Parathyroid adenoma (tissue), 2 donors: ENCODE results near the gene ARFGAP1.

ENCODE experiments used
- H2AFZ ChIP-seq: fragments of 300-600 bp; sonication (generic); one replicate; pipeline ENCODE4 v1.7.0; 2017; ENCODE audit warnings: antibody characterized with exemption, mild to moderate bottlenecking
- H3K27ac ChIP-seq: fragments of 300-600 bp; sonication (generic); one replicate; pipeline ENCODE4 v1.7.0; 2017
- H3K27me3 ChIP-seq: fragments of 300-600 bp; sonication (generic); one replicate; pipeline ENCODE4 v1.7.0; 2017; ENCODE audit warnings: low read length; ENCODE audit not compliant: control insufficient read depth, insufficient read depth
- H3K36me3 ChIP-seq: fragments of 300-600 bp; sonication (generic); one replicate; pipeline ENCODE4 v1.7.0; 2017; ENCODE audit warnings: low read length; ENCODE audit not compliant: control insufficient read depth, insufficient read depth
- H3K4me1 ChIP-seq: fragments of 300-600 bp; sonication (generic); one replicate; pipeline ENCODE4 v1.7.0; 2017; ENCODE audit warnings: control low read depth
- H3K4me2 ChIP-seq: fragments of 300-600 bp; sonication (generic); one replicate; pipeline ENCODE4 v1.7.0; 2017; ENCODE audit warnings: low read length
- H3K4me3 ChIP-seq: fragments of 300-600 bp; sonication (generic); one replicate; pipeline ENCODE4 v1.7.0; 2017; ENCODE audit warnings: low read depth, low read length
- H3K79me2 ChIP-seq: fragments of 300-600 bp; sonication (generic); one replicate; pipeline ENCODE4 v1.7.0; 2017; ENCODE audit warnings: control low read depth
- H3K9ac ChIP-seq: fragments of 300-600 bp; sonication (generic); one replicate; pipeline ENCODE4 v1.7.0; 2017; ENCODE audit warnings: mild to moderate bottlenecking
- H3K9me3 ChIP-seq: fragments of 300-600 bp; sonication (generic); one replicate; pipeline ENCODE4 v1.7.0; 2017; ENCODE audit warnings: low read length; ENCODE audit not compliant: control insufficient read depth
- CTCF ChIP-seq: fragments of 300-600 bp; sonication (generic); IDR thresholded peaks from one replicate; pipeline ENCODE4 v1.7.0; 2017; ENCODE audit warnings: antibody characterized with exemption, mild to moderate bottlenecking
- donor health status: primary hyperparathyroidism.

ARFGAP1 gene

GRCh38 chr20:63225082-63225454, 47.5 kb upstream of the ARFGAP1 start:
- Histone ChIP-seq H3K36me3 (no peaks in the 10 kb centered on the region), H3K9ac (no peak overlapping the region), H3K27me3 (no peaks in the 10 kb centered on the region), H3K4me1 (no peaks in the 10 kb centered on the region), H3K9me3 (no peaks in the 10 kb centered on the region), H3K4me3 (no peak overlapping the region), H3K79me2 (no peaks in the 10 kb centered on the region), H3K4me2 (no peak overlapping the region), H2AFZ (no peak overlapping the region), H3K27ac (no peak overlapping the region)
- no peak for TF ChIP-seq CTCF

GRCh38 chr20:63226042-63226943, 46.3 kb upstream of the ARFGAP1 start:
- no peaks in the 10 kb centered on the region for H3K4me1 ChIP-seq
- no peaks in the 10 kb centered on the region for H3K9me3 ChIP-seq
- no peak overlapping the region for H3K4me2 ChIP-seq
- no peaks in the 10 kb centered on the region for H3K27me3 ChIP-seq
- H3K9ac ChIP-seq: no peak overlapping the region
- no peak for TF ChIP-seq CTCF
- H3K79me2 ChIP-seq: no peaks in the 10 kb centered on the region
- H3K4me3 ChIP-seq: no peak overlapping the region
- H2AFZ ChIP-seq: no peak overlapping the region
- H3K27ac ChIP-seq: no peak overlapping the region
- no peaks in the 10 kb centered on the region for H3K36me3 ChIP-seq

- H3K4me1 ChIP-seq: no peaks in the 10 kb centered on the region
- TF ChIP-seq CTCF: no peak
- no peaks in the 10 kb centered on the region for H3K27me3 ChIP-seq
Measured at GRCh38 chr20:63227260-63227659, 45.4 kb upstream of the ARFGAP1 start.

GRCh38 chr20:63228806-63229205, 43.8 kb upstream of the ARFGAP1 start:
- Histone ChIP-seq H3K27me3 (no peaks in the 10 kb centered on the region), H3K36me3 (no peaks in the 10 kb centered on the region), H3K9me3 (no peaks in the 10 kb centered on the region), H3K4me1 (no peaks in the 10 kb centered on the region), H3K9ac (no peak overlapping the region), H3K27ac (no peak overlapping the region), H3K4me3 (no peak overlapping the region), H3K4me2 (no peak overlapping the region), H3K79me2 (no peaks in the 10 kb centered on the region), H2AFZ (no peak overlapping the region)
- no peak for TF ChIP-seq CTCF

More at GRCh38 chr20:63227260-63227659, 45.4 kb upstream of the ARFGAP1 start:
- Histone ChIP-seq H3K4me2 (no peak overlapping the region), H3K4me3 (no peak overlapping the region), H3K36me3 (no peaks in the 10 kb centered on the region), H2AFZ (no peak overlapping the region), H3K79me2 (no peaks in the 10 kb centered on the region), H3K27ac (no peak overlapping the region), H3K9ac (no peak overlapping the region), H3K9me3 (no peaks in the 10 kb centered on the region)

GRCh38 chr20:63230800-63231268, 41.8 kb upstream of the ARFGAP1 start:
- H2AFZ ChIP-seq: peak overlapping the region; percentile 58
- no peaks in the 10 kb centered on the region for H3K79me2 ChIP-seq
- no peak overlapping the region for H3K4me2 ChIP-seq
- no peak overlapping the region for H3K27ac ChIP-seq
- H3K4me1 ChIP-seq: no peaks in the 10 kb centered on the region
- no peak overlapping the region for H3K4me3 ChIP-seq
- no peak overlapping the region for H3K9ac ChIP-seq
- peak; percentile 64 for TF ChIP-seq CTCF
- no peaks in the 10 kb centered on the region for H3K36me3 ChIP-seq
- H3K9me3 ChIP-seq: no peaks in the 10 kb centered on the region
- H3K27me3 ChIP-seq: no peaks in the 10 kb centered on the region
